ENCODE measurements around the gene PLCG2.

GRCh38 chr16:81746566-81746965 is 32.5 kb upstream of the PLCG2 start:
- TF ChIP-seq, protein P1, sequence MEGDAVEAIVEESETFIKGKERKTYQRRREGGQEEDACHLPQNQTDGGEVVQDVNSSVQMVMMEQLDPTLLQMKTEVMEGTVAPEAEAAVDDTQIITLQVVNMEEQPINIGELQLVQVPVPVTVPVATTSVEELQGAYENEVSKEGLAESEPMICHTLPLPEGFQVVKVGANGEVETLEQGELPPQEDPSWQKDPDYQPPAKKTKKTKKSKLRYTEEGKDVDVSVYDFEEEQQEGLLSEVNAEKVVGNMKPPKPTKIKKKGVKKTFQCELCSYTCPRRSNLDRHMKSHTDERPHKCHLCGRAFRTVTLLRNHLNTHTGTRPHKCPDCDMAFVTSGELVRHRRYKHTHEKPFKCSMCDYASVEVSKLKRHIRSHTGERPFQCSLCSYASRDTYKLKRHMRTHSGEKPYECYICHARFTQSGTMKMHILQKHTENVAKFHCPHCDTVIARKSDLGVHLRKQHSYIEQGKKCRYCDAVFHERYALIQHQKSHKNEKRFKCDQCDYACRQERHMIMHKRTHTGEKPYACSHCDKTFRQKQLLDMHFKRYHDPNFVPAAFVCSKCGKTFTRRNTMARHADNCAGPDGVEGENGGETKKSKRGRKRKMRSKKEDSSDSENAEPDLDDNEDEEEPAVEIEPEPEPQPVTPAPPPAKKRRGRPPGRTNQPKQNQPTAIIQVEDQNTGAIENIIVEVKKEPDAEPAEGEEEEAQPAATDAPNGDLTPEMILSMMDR (IDR thresholded peaks at IDR 0.05) = no peak
- no peak for TF ChIP-seq ZFX (IDR thresholded peaks at IDR 0.05; ENCODE audit: borderline replicate concordance)
